Ovary (tissue), 9 donors: ENCODE measurements around the gene MDFI. TPM values are rescaled to one million over a fixed set of nuclear protein-coding genes. Genes with fewer than 3 reads are reported as not detected.

Source experiments
- DNase-seq, 5 donors: peaks; one replicate each; pipeline ENCODE4 v3.0.0-alpha.2; 2019 to 2020
- H3K27ac ChIP-seq, 2 donors: fragments of 200-600 bp; one replicate each; pipeline versions ENCODE4 v1.5.1 to v1.8.0; 2019 to 2022
- H3K27me3 ChIP-seq: fragments of 200-600 bp; one replicate; pipeline ENCODE4 v1.8.0; 2022
- H3K36me3 ChIP-seq: fragments of 200-600 bp; sonication (generic); one replicate; pipeline ENCODE4 v1.5.1; 2019
- H3K4me1 ChIP-seq: one replicate; pipeline ENCODE4 v1.8.1; 2013; ENCODE audit warnings: mild to moderate bottlenecking, moderate library complexity; ENCODE audit not compliant: insufficient read depth
- H3K4me3 ChIP-seq: fragments of 200-600 bp; sonication (generic); one replicate; pipeline ENCODE4 v1.5.1; 2017
- H3K9me3 ChIP-seq, 2 donors: fragments of 200-600 bp in 1 of 2; sonication (generic) in 1 of 2; one replicate each; pipeline versions ENCODE4 v1.5.1 to v1.8.1; 2013 to 2019; ENCODE audit warnings: mild to moderate bottlenecking in 1 of 2, moderate library complexity in 1 of 2
- CTCF ChIP-seq, 3 donors: fragments of 450-650 bp in 2 of 3; fragments of 200-600 bp in 1 of 3; IDR thresholded peaks; one replicate each; pipeline versions ENCODE4 v1.5.1 to v1.8.0; 2016 to 2022; ENCODE audit warnings: antibody characterized with exemption in 3 of 3, mild to moderate bottlenecking in 1 of 3
- EP300 ChIP-seq: sonication (generic); formaldehyde crosslinking; IDR thresholded peaks from one replicate; pipeline ENCODE4 v1.6.1; 2017; ENCODE audit warnings: antibody characterized with exemption
- POLR2A ChIP-seq: fragments of 450-650 bp; IDR thresholded peaks from one replicate; pipeline ENCODE4 v1.6.1; 2017; ENCODE audit warnings: antibody characterized with exemption, mild to moderate bottlenecking, moderate library complexity
- WGBS, 3 donors: extraction: QIAGEN DNeasy Blood & Tissue Kit in 1 of 3; methylation state at CpG; one replicate each; pipeline versions ENCODE4 v1.1.5 to v1.1.7; 2013 to 2017; 5-methylcytosine and 5-hydroxymethylcytosine counted together
- intact Hi-C, 4 donors: fragments of 100-400 bp; cut with DNase I; formaldehyde crosslinking; loops; one replicate each; pipeline versions ENCODE4 v1.11.0 to v1.15.1; 2022 to 2023
- polyA plus RNA-seq, 2 donors: library from polyadenylated mRNA; stranded (reverse); fragments of 200-250 nt in 1 of 2; fragments of 350-450 nt in 1 of 2; fragmentation: Illumina TruSeq in 1 of 2; extraction: RNeasy Lipid Tissue Mini Kit (QIAGEN cat#74804) in 1 of 2; gene quantifications; one replicate each; pipeline ENCODE4 v1.2.3, GENCODE V29; 2013 to 2014
- total RNA-seq, 7 donors: library from RNA; depleted of rRNA in 2 of 7; stranded (reverse); fragments of >200 nt in 2 of 7; fragmentation: NEBNext Ultra II Directional in 3 of 7; extraction: Animal tissue kit (Norgen Biotek cat#: 25700) in 3 of 7; gene quantifications; one replicate each; pipeline versions ENCODE4 v1.1.0 to v1.2.4, GENCODE V29; 2016 to 2023
- donor health status: DM: no; HTN: no; CAD: no; lungs with moderate emphysema.
- donor health status: DM: no; HTN: no; CAD: no.
- donor health status: Bipolar disorder and iron deficiency.
- donor health status: DM: yes; HTN: yes; CAD: no.
- donor health status: DM: no; HTN: no; CAD: no.
- donor health status: DM: yes; HTN: yes; CAD: no.

MDFI gene
- total and polyA plus RNA-seq, 9 donors, result 3.8 to 24.4 (median 20.4) TPM

- no peak overlapping the region for H3K27ac ChIP-seq
- intact Hi-C loops, result no loop called here
- no peaks in the 10 kb centered on the region for H3K9me3 ChIP-seq
- H3K36me3 ChIP-seq, result no peaks in the 10 kb centered on the region
- WGBS, 3 donors, result 84 to 88% (median 85%) methylated on average over 8 of the region's 8 CpGs
- H3K4me1 ChIP-seq, result no peaks in the 10 kb centered on the region
- H3K27me3 ChIP-seq, result no peaks in the 10 kb centered on the region
- TF ChIP-seq CTCF (IDR thresholded peaks at IDR 0.05) (no peak), POLR2A (no peak), EP300 (no peak)
- no peak for DNase-seq
- H3K4me3 ChIP-seq, result no peak overlapping the region
Observed at GRCh38 chr6:41626917-41627316, 11.4 kb upstream of the MDFI start.

DNA sequence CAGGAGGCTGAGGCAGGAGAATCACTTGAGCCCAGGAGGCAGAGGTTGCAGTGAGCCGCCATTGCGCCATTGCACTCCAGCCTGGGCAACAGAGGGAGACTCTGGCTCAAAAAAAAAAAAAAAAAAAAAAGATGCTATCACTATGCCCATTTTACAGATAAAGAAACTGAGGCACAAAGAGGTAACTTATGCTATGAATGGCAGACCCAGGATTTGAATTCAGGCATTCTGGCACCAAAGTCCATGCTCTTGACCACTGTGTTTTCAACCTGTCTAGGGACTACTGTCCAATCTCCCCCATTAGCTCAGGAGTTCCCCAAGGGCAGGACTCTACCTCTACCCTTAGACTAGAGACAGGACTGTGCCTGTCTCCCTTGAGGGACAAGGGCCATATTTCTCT, 9.1 kb upstream of the MDFI start:
- Histone ChIP-seq H3K27me3 (no peaks in the 10 kb centered on the region), H3K4me1 (no peaks in the 10 kb centered on the region), H3K9me3 (no peaks in the 10 kb centered on the region), H3K36me3 (no peaks in the 10 kb centered on the region), H3K27ac (no peak overlapping the region), H3K4me3 (no peak overlapping the region)
- TF ChIP-seq CTCF (IDR thresholded peaks at IDR 0.05) (no peak), POLR2A (no peak), EP300 (no peak)
- WGBS, 3 donors, result 97 to 100% (median 100%) methylated on average over 2 of the region's 2 CpGs
- intact Hi-C loops, result no loop called here
- DNase-seq, result no peak

GRCh38 chr6:41630069-41630468, 8.2 kb upstream of the MDFI start:
- DNase-seq, result no peak
- Histone ChIP-seq H3K27me3 (no peaks in the 10 kb centered on the region), H3K36me3 (no peaks in the 10 kb centered on the region), H3K9me3 (no peaks in the 10 kb centered on the region), H3K4me3 (no peak overlapping the region), H3K27ac (no peak overlapping the region), H3K4me1 (no peaks in the 10 kb centered on the region)
- TF ChIP-seq CTCF (IDR thresholded peaks at IDR 0.05) (no peak), POLR2A (no peak), EP300 (no peak)
- WGBS, 3 donors, result 89% methylated on average over 6 of the region's 6 CpGs
- intact Hi-C loops, result no loop called here

- H3K36me3 ChIP-seq, result no peaks in the 10 kb centered on the region
- no peak overlapping the region for H3K4me3 ChIP-seq
- WGBS, 3 donors, result 84 to 94% (median 85%) methylated on average over 8 of the region's 8 CpGs
- H3K27ac ChIP-seq, result no peak overlapping the region
- TF ChIP-seq EP300, result no peak
- no peak for TF ChIP-seq CTCF (IDR thresholded peaks at IDR 0.05)
- TF ChIP-seq POLR2A, result no peak
- H3K27me3 ChIP-seq, result no peaks in the 10 kb centered on the region
- DNase-seq, result no peak
- intact Hi-C loops, result no loop called here
- no peaks in the 10 kb centered on the region for H3K9me3 ChIP-seq
- H3K4me1 ChIP-seq, result no peaks in the 10 kb centered on the region
Observed at GRCh38 chr6:41630946-41631345, 7.3 kb upstream of the MDFI start.
